ENCODE data around the gene TK2.
"Not testable (repeated sequence)": the region's sequence is repeated elsewhere in the genome, so short reads cannot be mapped to it uniquely, and the experiment has no call there.

The TK2 gene

GRCh38 chr16:66516808-66517585 is 32.9 kb downstream of the TK2 start:
- peak; percentile 99 for DNase-seq (ENCODE audit: low read depth in 2 of 2)
- no peak for TF ChIP-seq CTCF (IDR thresholded peaks at IDR 0.05; ENCODE audit: low read depth, low read length)
- H3K4me3 ChIP-seq (replicated peaks in 1 of 2; ENCODE audit: low read depth in 2 of 2, low read length in 2 of 2), result peak overlapping the region in 1 of 2 donors; percentile 24

GRCh38 chr16:66516509-66516807 is 33.5 kb downstream of the TK2 start:
- TF ChIP-seq CTCF (IDR thresholded peaks at IDR 0.05; ENCODE audit: low read depth, low read length), result no peak
- no peak for DNase-seq (ENCODE audit: low read depth in 2 of 2)
- peak overlapping the region in 1 of 2 donors; percentile 10 for H3K4me3 ChIP-seq (replicated peaks in 1 of 2; ENCODE audit: low read depth in 2 of 2, low read length in 2 of 2)

- peak; percentile 66 to 88 for DNase-seq (ENCODE audit: low read depth in 2 of 2)
- H3K4me3 ChIP-seq (replicated peaks in 1 of 2; ENCODE audit: low read depth in 2 of 2, low read length in 2 of 2), result no peak overlapping the region
- peak; percentile 63 for TF ChIP-seq CTCF (IDR thresholded peaks at IDR 0.05; ENCODE audit: low read depth, low read length)
Observed at GRCh38 chr16:66515596-66516508, 34.1 kb downstream of the TK2 start.

GRCh38 chr16:66514980-66515595 is 34.8 kb downstream of the TK2 start:
- not testable (repeated sequence) for H3K4me3 ChIP-seq (replicated peaks in 1 of 2; ENCODE audit: low read depth in 2 of 2, low read length in 2 of 2)

GRCh38 chr16:66514391-66514790 is 35.5 kb downstream of the TK2 start:
- H3K4me3 ChIP-seq (replicated peaks in 1 of 2; ENCODE audit: low read depth in 2 of 2, low read length in 2 of 2); DNase-seq (ENCODE audit: low read depth in 2 of 2): not testable (repeated sequence)

More at GRCh38 chr16:66514980-66515595, 34.8 kb downstream of the TK2 start:
- not testable (repeated sequence) for DNase-seq (ENCODE audit: low read depth in 2 of 2)

GRCh38 chr16:66513111-66513723 is 36.7 kb downstream of the TK2 start:
- no peak for TF ChIP-seq CTCF (IDR thresholded peaks at IDR 0.05; ENCODE audit: low read depth, low read length)
- no peak for DNase-seq (ENCODE audit: low read depth in 2 of 2)
- no peak overlapping the region for H3K4me3 ChIP-seq (replicated peaks in 1 of 2; ENCODE audit: low read depth in 2 of 2, low read length in 2 of 2)

GRCh38 chr16:66512272-66513110 is 37.4 kb downstream of the TK2 start:
- TF ChIP-seq CTCF (IDR thresholded peaks at IDR 0.05; ENCODE audit: low read depth, low read length), result no peak
- DNase-seq (ENCODE audit: low read depth in 2 of 2), result peak; percentile 64 to 79
- H3K4me3 ChIP-seq (replicated peaks in 1 of 2; ENCODE audit: low read depth in 2 of 2, low read length in 2 of 2), result no peak overlapping the region

Data from cardiac fibroblast (primary cell).